HG03095 (cell line): Measurements from ENCODE around the gene TRAP1.
A peak's percentile ranks its signal among the peaks of the same experiment; 100 is the strongest.
"Not testable (repeated sequence)": the region's sequence is repeated elsewhere in the genome, so short reads cannot be mapped to it uniquely, and the experiment has no call there.

ENCODE experiments used
- ATAC-seq: cut with Tn5 transposase; IDR thresholded peaks from one replicate; pipeline ENCODE4 v1.9.1; 2021; ENCODE audit warnings: moderate library complexity; ENCODE audit not compliant: unreplicated experiment

TRAP1 gene

GRCh38 chr16:3618769-3619141 is 98.6 kb downstream of the TRAP1 start:
- no peak for ATAC-seq

GRCh38 chr16:3612510-3613466 is 104.5 kb downstream of the TRAP1 start:
- no peak for ATAC-seq

- ATAC-seq: peak; percentile 70
Observed at GRCh38 chr16:3611146-3611975, 106.0 kb downstream of the TRAP1 start, which contains the start of gene SLX4. Gene SLX4 (minus strand): TSS chr16:3611606. CDS start chr16:3608964, 2,642 bp downstream.

- no peak for ATAC-seq
Observed at GRCh38 chr16:3610698-3611145, 106.6 kb downstream of the TRAP1 start.

GRCh38 chr16:3609895-3610697 is 107.2 kb downstream of the TRAP1 start:
- no peak for ATAC-seq

GRCh38 chr16:3608976-3609375 is 108.3 kb downstream of the TRAP1 start:
- not testable (repeated sequence) for ATAC-seq

GRCh38 chr16:3608069-3608468 is 109.3 kb downstream of the TRAP1 start:
- ATAC-seq: no peak
